ENCODE data around the gene ATP8A1. TPM values are rescaled to one million over a fixed set of nuclear protein-coding genes. Genes with fewer than 3 reads are reported as not detected.

ATP8A1 gene
- polyA plus RNA-seq, 1 experiment = 0.20 TPM

DNA sequence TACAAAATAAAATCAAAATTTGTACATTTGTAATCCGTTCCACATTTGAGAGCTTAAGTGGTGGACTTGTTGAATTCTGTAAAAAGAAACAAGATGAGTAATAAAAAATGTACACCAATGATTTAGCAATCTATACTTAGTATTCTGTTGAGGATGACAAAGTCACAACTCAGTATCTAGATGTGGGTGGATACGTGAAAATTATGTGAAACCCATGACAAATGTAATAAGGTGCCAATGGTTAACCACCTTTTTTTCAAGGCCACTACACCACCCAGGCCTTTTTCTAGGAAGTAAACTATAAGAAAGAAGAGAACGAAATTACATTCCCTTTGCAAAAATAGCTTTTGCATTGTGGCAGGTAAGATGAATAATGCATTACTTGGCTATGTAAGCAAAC is 77.0 kb downstream of the ATP8A1 start:
- no peak overlapping the region for H3K27ac ChIP-seq (ENCODE audit: low read depth, low read length)
- CTCF ChIA-PET = interaction anchor here (1.1 to 1.2 kb wide), 2 partner anchors 11 to 285 kb away, joined by 3 to 4 read pairs; no protein-coding TSS in a partner anchor
- POLR2A ChIA-PET = no interaction called here
- H3K27me3 ChIP-seq (ENCODE audit: control insufficient read depth, insufficient read depth, low read length) = no peaks in the 10 kb centered on the region
- H3K4me3 ChIP-seq (ENCODE audit: low read depth, low read length) = no peak overlapping the region
- DNase-seq (ENCODE audit: low read depth, low spot score) = no peak
- TF ChIP-seq, protein P1, sequence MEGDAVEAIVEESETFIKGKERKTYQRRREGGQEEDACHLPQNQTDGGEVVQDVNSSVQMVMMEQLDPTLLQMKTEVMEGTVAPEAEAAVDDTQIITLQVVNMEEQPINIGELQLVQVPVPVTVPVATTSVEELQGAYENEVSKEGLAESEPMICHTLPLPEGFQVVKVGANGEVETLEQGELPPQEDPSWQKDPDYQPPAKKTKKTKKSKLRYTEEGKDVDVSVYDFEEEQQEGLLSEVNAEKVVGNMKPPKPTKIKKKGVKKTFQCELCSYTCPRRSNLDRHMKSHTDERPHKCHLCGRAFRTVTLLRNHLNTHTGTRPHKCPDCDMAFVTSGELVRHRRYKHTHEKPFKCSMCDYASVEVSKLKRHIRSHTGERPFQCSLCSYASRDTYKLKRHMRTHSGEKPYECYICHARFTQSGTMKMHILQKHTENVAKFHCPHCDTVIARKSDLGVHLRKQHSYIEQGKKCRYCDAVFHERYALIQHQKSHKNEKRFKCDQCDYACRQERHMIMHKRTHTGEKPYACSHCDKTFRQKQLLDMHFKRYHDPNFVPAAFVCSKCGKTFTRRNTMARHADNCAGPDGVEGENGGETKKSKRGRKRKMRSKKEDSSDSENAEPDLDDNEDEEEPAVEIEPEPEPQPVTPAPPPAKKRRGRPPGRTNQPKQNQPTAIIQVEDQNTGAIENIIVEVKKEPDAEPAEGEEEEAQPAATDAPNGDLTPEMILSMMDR (IDR thresholded peaks at IDR 0.05; ENCODE audit: low read depth, low read length) = no peak
- H3K9me3 ChIP-seq (ENCODE audit: control insufficient read depth, insufficient read depth, low read length) = no peaks in the 10 kb centered on the region

DNA sequence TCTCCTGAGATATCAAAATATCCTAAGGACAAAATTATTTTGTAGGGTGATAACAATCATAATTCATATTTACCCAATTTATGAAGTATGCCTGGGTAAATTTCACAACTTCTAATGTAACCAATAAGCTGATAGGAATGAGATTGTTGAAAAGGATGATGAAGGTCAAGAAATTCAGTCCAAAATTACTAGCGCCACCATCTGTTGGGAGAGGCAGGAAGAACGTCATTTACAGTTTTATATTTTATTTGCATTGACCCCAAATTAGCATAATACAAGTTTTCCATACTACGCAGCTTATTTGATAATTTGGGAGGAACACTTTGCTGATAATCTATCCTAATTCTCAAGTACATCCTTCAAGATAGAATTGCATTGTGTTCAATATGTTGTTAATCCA is 78.7 kb downstream of the ATP8A1 start:
- H3K9me3 ChIP-seq (ENCODE audit: control insufficient read depth, insufficient read depth, low read length) = no peaks in the 10 kb centered on the region
- POLR2A ChIA-PET = no interaction called here
- no peak for DNase-seq (ENCODE audit: low read depth, low spot score)
- no peak overlapping the region for H3K27ac ChIP-seq (ENCODE audit: low read depth, low read length)
- CTCF ChIA-PET = interaction anchor here (1.6 to 2.4 kb wide), 2 partner anchors 9 to 10 kb away, joined by 3 to 11 read pairs; no protein-coding TSS in a partner anchor
- no peaks in the 10 kb centered on the region for H3K27me3 ChIP-seq (ENCODE audit: control insufficient read depth, insufficient read depth, low read length)
- TF ChIP-seq, protein P1 (IDR thresholded peaks at IDR 0.05; ENCODE audit: low read depth, low read length) = no peak
- H3K4me3 ChIP-seq (ENCODE audit: low read depth, low read length) = no peak overlapping the region

DNA sequence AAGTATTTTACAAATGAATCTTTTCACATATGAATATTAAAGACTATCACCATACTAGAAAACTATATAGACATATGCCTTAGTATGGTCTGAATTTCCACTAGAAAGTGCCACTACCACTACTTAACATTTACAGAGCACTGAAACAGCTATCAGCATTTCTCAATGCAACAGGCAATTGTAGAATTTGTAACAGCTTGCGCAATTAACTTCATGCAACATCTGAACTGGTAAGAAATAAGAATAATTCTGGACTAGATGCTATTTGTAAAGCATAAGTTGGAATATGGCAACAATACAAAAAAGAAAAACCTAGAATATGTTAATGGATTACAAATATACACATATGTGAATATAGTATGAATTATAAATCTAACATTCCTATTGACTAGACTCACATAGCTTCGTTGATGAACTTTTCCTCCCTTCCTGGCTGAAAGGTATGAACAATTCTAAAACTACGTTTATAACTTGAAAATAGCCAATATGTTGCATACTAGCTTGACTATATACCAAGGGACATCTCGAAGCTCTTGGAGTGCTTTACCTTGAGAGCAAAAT is 82.0 kb downstream of the ATP8A1 start:
- Histone ChIP-seq H3K27me3 (ENCODE audit: control insufficient read depth, insufficient read depth, low read length) (no peaks in the 10 kb centered on the region), H3K9me3 (ENCODE audit: control insufficient read depth, insufficient read depth, low read length) (no peaks in the 10 kb centered on the region), H3K4me3 (ENCODE audit: low read depth, low read length) (no peak overlapping the region), H3K27ac (ENCODE audit: low read depth, low read length) (no peak overlapping the region)
- TF ChIP-seq, protein P1 (IDR thresholded peaks at IDR 0.05; ENCODE audit: low read depth, low read length) = no peak
- CTCF ChIA-PET = interaction anchor here (2.0 kb wide), 1 partner anchor 290 kb away, joined by 5 read pairs; no protein-coding TSS in a partner anchor
- DNase-seq (ENCODE audit: low read depth, low spot score) = no peak
- POLR2A ChIA-PET = no interaction called here

DNA sequence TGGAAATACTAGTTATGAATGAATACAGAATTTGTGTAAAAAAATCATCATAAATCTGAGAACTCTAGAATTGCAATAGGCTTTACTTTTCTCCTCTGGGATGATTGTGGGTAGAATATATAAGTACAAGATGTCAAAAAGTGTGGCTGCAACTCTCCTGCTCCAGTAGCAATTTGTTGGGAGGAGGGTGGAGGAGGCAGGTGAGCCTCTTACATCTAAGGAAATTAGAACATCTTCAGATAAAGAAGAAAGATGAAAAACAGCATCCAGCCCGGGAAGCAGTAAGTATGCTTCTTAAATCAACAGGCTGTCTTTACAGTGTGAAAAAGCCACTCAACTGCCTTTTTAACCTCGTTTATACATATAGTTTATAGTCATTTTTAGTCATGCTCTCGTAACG is 83.7 kb downstream of the ATP8A1 start:
- no peaks in the 10 kb centered on the region for H3K9me3 ChIP-seq (ENCODE audit: control insufficient read depth, insufficient read depth, low read length)
- no peak overlapping the region for H3K4me3 ChIP-seq (ENCODE audit: low read depth, low read length)
- H3K27me3 ChIP-seq (ENCODE audit: control insufficient read depth, insufficient read depth, low read length) = no peaks in the 10 kb centered on the region
- H3K27ac ChIP-seq (ENCODE audit: low read depth, low read length) = no peak overlapping the region
- TF ChIP-seq, protein P1 (IDR thresholded peaks at IDR 0.05; ENCODE audit: low read depth, low read length) = no peak
- CTCF ChIA-PET = no interaction called here
- no peak for DNase-seq (ENCODE audit: low read depth, low spot score)
- POLR2A ChIA-PET = no interaction called here

DNA sequence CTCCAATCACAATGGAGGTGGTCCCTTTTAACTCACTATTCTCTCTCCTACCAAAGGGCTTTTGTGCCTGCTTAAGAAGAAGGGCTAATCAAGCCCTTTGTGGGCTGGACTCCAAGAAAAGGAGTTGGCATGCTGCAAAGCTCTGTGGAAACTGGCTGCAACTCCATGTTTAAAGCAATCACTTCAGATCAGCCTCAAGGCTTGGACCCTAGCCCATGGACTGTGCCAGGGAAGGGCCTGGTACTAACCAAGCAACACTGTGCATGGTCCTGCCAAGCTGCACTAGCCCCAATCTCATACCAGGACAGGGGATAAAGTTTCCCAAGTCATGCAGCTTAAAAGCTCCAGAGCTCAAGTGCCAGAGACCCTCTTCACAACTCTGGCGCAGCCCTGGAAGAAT is 86.7 kb downstream of the ATP8A1 start:
- TF ChIP-seq, protein P1 (IDR thresholded peaks at IDR 0.05; ENCODE audit: low read depth, low read length) = no peak
- H3K9me3 ChIP-seq (ENCODE audit: control insufficient read depth, insufficient read depth, low read length) = no peaks in the 10 kb centered on the region
- POLR2A ChIA-PET = no interaction called here
- H3K27ac ChIP-seq (ENCODE audit: low read depth, low read length) = no peak overlapping the region
- H3K27me3 ChIP-seq (ENCODE audit: control insufficient read depth, insufficient read depth, low read length) = no peaks in the 10 kb centered on the region
- no peak overlapping the region for H3K4me3 ChIP-seq (ENCODE audit: low read depth, low read length)
- CTCF ChIA-PET = no interaction called here
- DNase-seq (ENCODE audit: low read depth, low spot score) = no peak

All from AG04450 (cell line).